H9 (cell line): ENCODE measurements around the gene FCHSD2. TPM values are rescaled to one million over a fixed set of nuclear protein-coding genes. Genes with fewer than 3 reads are reported as not detected.

Experiments used
- DNase-seq: peaks from one replicate; pipeline ENCODE4 v3.0.0-alpha.2; 2017
- H2AFZ ChIP-seq: one replicate; pipeline ENCODE4 v1.6.1; 2013; ENCODE audit warnings: mild to moderate bottlenecking, low read length, control low read depth, moderate library complexity
- H2AK5ac ChIP-seq: 2 replicates; pipeline ENCODE4 v1.6.1; 2013; ENCODE audit warnings: low read length, control low read depth, mixed read lengths; ENCODE audit not compliant: insufficient read length
- H2BK120ac ChIP-seq: one replicate; pipeline ENCODE4 v1.6.1; 2013; ENCODE audit warnings: low read depth, mild to moderate bottlenecking, low read length, control low read depth, inconsistent platforms; ENCODE audit not compliant: poor library complexity, severe bottlenecking
- H2BK12ac ChIP-seq: 2 replicates; pipeline ENCODE4 v1.6.1; 2013; ENCODE audit warnings: low read length, control low read depth, mixed read lengths, low read depth; ENCODE audit not compliant: insufficient read length
- H2BK15ac ChIP-seq: 2 replicates; pipeline ENCODE4 v1.6.1; 2013; ENCODE audit warnings: low read depth, low read length, control low read depth
- H2BK20ac ChIP-seq: one replicate; pipeline ENCODE4 v1.6.1; 2013; ENCODE audit warnings: low read depth, mild to moderate bottlenecking, low read length, control low read depth, inconsistent platforms; ENCODE audit not compliant: poor library complexity, severe bottlenecking
- H2BK5ac ChIP-seq: 2 replicates; pipeline ENCODE4 v1.6.1; 2013; ENCODE audit warnings: low read length, control low read depth, mixed read lengths; ENCODE audit not compliant: insufficient read length
- H3K14ac ChIP-seq: 2 replicates; pipeline ENCODE4 v1.6.1; 2013; ENCODE audit warnings: low read length, control low read depth; ENCODE audit not compliant: insufficient read depth
- H3K18ac ChIP-seq: 2 replicates; pipeline ENCODE4 v1.6.1; 2013; ENCODE audit warnings: low read depth, mild to moderate bottlenecking, mixed read lengths, low read length, control low read depth; ENCODE audit not compliant: insufficient read length
- H3K23ac ChIP-seq: 2 replicates; pipeline ENCODE4 v1.6.1; 2013; ENCODE audit warnings: low read length, control low read depth, mixed read lengths, low read depth; ENCODE audit not compliant: insufficient read length
- H3K23me2 ChIP-seq: 2 replicates; pipeline ENCODE4 v1.6.1; 2013; ENCODE audit warnings: low read depth, mild to moderate bottlenecking, mixed read lengths, low read length, control low read depth; ENCODE audit not compliant: insufficient read length, poor library complexity, severe bottlenecking
- H3K27ac ChIP-seq: 2 replicates; pipeline ENCODE4 v1.5.1; 2013; ENCODE audit warnings: low read length, control low read depth, mixed read lengths, low read depth; ENCODE audit not compliant: insufficient read length
- H3K27me3 ChIP-seq: 2 replicates; pipeline ENCODE4 v1.6.1; 2013; ENCODE audit warnings: low read length, control low read depth, inconsistent platforms; ENCODE audit not compliant: insufficient read depth
- H3K4ac ChIP-seq: 2 replicates; pipeline ENCODE4 v1.6.1; 2013; ENCODE audit warnings: low read depth, mild to moderate bottlenecking, control low read depth, inconsistent platforms, low read length, moderate library complexity
- H3K4me1 ChIP-seq: 2 replicates; pipeline ENCODE4 v1.6.1; 2013; ENCODE audit warnings: low read length, control low read depth, inconsistent platforms; ENCODE audit not compliant: insufficient read depth
- H3K4me2 ChIP-seq: 2 replicates; pipeline ENCODE4 v1.6.1; 2013; ENCODE audit warnings: low read length, control low read depth, mixed read lengths; ENCODE audit not compliant: insufficient read length, insufficient read depth
- H3K56ac ChIP-seq: 2 replicates; pipeline ENCODE4 v1.6.1; 2013; ENCODE audit warnings: low read depth, mild to moderate bottlenecking, mixed read lengths, low read length, control low read depth; ENCODE audit not compliant: insufficient read length
- H3K79me1 ChIP-seq: 2 replicates; pipeline ENCODE4 v1.6.1; 2013; ENCODE audit warnings: low read depth, mild to moderate bottlenecking, moderate library complexity, low read length, control low read depth, inconsistent platforms; ENCODE audit not compliant: insufficient read depth, poor library complexity, severe bottlenecking
- H3K79me2 ChIP-seq: 2 replicates; pipeline ENCODE4 v1.6.1; 2013; ENCODE audit warnings: low read length, control low read depth, inconsistent platforms; ENCODE audit not compliant: insufficient read depth
- H3K9ac ChIP-seq: 2 replicates; pipeline ENCODE4 v1.6.1; 2013; ENCODE audit warnings: low read length, control low read depth, mixed read lengths; ENCODE audit not compliant: insufficient read length; ENCODE audit errors: extremely low read depth
- H3K9me3 ChIP-seq: one replicate; pipeline ENCODE4 v1.6.1; 2013; ENCODE audit warnings: low read depth, low read length, inconsistent platforms; ENCODE audit not compliant: control insufficient read depth
- H3T11ph ChIP-seq: one replicate; pipeline ENCODE4 v1.6.1; 2013; ENCODE audit warnings: mild to moderate bottlenecking, low read length, control low read depth, inconsistent platforms
- H4K20me1 ChIP-seq: one replicate; pipeline ENCODE4 v1.6.1; 2013; ENCODE audit not compliant: control insufficient read depth, insufficient read length, insufficient read depth
- H4K5ac ChIP-seq: 2 replicates; pipeline ENCODE4 v1.6.1; 2013; ENCODE audit warnings: low read depth, mild to moderate bottlenecking, mixed read lengths, low read length, control low read depth; ENCODE audit not compliant: insufficient read length
- H4K8ac ChIP-seq: replicated peaks from 2 replicates; pipeline ENCODE4 v1.6.1; 2013; ENCODE audit warnings: low read length, control low read depth, mixed read lengths, low read depth; ENCODE audit not compliant: insufficient read length
- H4K91ac ChIP-seq: 2 replicates; pipeline ENCODE4 v1.6.1; 2013; ENCODE audit warnings: low read depth, mild to moderate bottlenecking, moderate library complexity, mixed read lengths, low read length, control low read depth; ENCODE audit not compliant: insufficient read length
- H3K27ac Mint-ChIP-seq, 3 experiments: 2 replicates in 2 of 3; 3 replicates in 1 of 3; pipeline ENCODE4 v1.8.0; 2020 to 2021; ENCODE audit warnings: mixed read lengths in 3 of 3, mild to moderate bottlenecking in 1 of 3, moderate library complexity in 1 of 3
- H3K27me3 Mint-ChIP-seq: 2 replicates; pipeline ENCODE4 v1.8.0; 2021; ENCODE audit warnings: low read depth, mild to moderate bottlenecking, moderate library complexity, mixed read lengths
- H3K36me3 Mint-ChIP-seq, 3 experiments: 2 replicates in 2 of 3; 3 replicates in 1 of 3; pipeline ENCODE4 v1.8.0; 2020 to 2021; ENCODE audit warnings: low read depth in 3 of 3, mixed read lengths in 3 of 3; ENCODE audit not compliant: insufficient read depth in 1 of 3
- H3K4me1 Mint-ChIP-seq, 2 experiments: 2 replicates each; pipeline ENCODE4 v1.8.0; 2020; ENCODE audit warnings: mixed read lengths in 2 of 2
- H3K4me3 Mint-ChIP-seq, 2 experiments: 2 replicates in 1 of 2; 3 replicates in 1 of 2; pipeline ENCODE4 v1.8.0; 2020 to 2021; ENCODE audit warnings: mild to moderate bottlenecking in 2 of 2, mixed read lengths in 2 of 2, moderate library complexity in 1 of 2
- H3K9me3 Mint-ChIP-seq, 2 experiments: 2 replicates in 1 of 2; 3 replicates in 1 of 2; pipeline ENCODE4 v1.8.0; 2020; ENCODE audit warnings: mild to moderate bottlenecking in 2 of 2, mixed read lengths in 2 of 2, moderate library complexity in 1 of 2
- WGBS: extraction: QIAGEN DNeasy Blood & Tissue Kit; methylation state at CpG from one replicate; pipeline ENCODE4 v1.1.7; 2013; ENCODE audit warnings: missing lambda C conversion rate, low lambda C conversion rate, mixed read lengths; ENCODE audit not compliant: insufficient read length; ENCODE audit errors: extremely low coverage; 5-methylcytosine and 5-hydroxymethylcytosine counted together
- total RNA-seq: library from RNA; stranded (reverse); gene quantifications from 2 replicates; pipeline ENCODE4 v1.2.1, GENCODE V29; 2021
- TF ChIP-seq, protein P1 (sequence below): fragments of 200-600 bp; sonication (generic); conservative IDR thresholded peaks from 3 replicates; pipeline ENCODE4 v1.8.0; 2021; ENCODE audit warnings: antibody characterized with exemption, mild to moderate bottlenecking

FCHSD2 gene
- total RNA-seq, 1 experiment from 2014 or later: 17.8 TPM

DNA sequence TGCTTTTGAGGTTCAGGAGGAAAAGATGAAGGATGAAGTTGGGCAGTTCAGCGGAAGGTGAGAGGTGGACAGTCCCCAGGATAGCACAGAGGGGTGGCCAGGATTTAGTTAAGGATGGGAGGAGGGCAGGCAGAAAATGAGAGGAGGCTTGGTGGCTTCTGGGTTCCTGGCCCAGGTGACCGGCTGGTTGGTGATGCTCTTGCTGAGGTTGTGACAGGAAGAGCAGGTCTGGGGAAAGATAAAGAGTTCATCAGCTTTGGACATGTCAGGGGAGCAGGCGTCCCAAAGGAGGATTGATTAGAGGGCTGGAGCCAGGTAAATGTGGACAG lies 48.4 kb upstream of the FCHSD2 start:
- H3K14ac ChIP-seq: no peak overlapping the region
- WGBS: no CpG with 5 or more reads among the region's 3 CpGs

More for the DNA sequence above, 48.4 kb upstream of the FCHSD2 start:
- Mint-ChIP-seq H3K27ac (no peak overlapping the region), H3K27me3 (peaks cover 1% of the 10 kb centered on the region), H3K9me3 (no peaks in the 10 kb centered on the region), H3K4me3 (no peak overlapping the region), H3K36me3 (no peaks in the 10 kb centered on the region), H3K4me1 (peaks cover 12 to 13% of the 10 kb centered on the region in 2 experiments)
- Histone ChIP-seq H3K9ac (no peak overlapping the region), H3K27ac (no peak overlapping the region), H3K18ac (no peak overlapping the region), H2BK12ac (no peak overlapping the region), H2BK15ac (no peak overlapping the region), H2BK120ac (no peak overlapping the region), H4K91ac (no peak overlapping the region), H2BK5ac (no peak overlapping the region), H4K20me1 (no peaks in the 10 kb centered on the region), H3K9me3 (no peaks in the 10 kb centered on the region), H3K79me1 (no peaks in the 10 kb centered on the region), H4K5ac (no peak overlapping the region), H3K79me2 (no peaks in the 10 kb centered on the region), H3K4me1 (no peaks in the 10 kb centered on the region), H3K27me3 (no peaks in the 10 kb centered on the region), H3K56ac (no peak overlapping the region), H2BK20ac (no peak overlapping the region), H3K4me2 (no peak overlapping the region), H3K4ac (no peak overlapping the region), H4K8ac (no peak overlapping the region), H3K23me2 (no peaks in the 10 kb centered on the region), H3K23ac (no peak overlapping the region), H2AFZ (no peak overlapping the region), H3T11ph (no peak overlapping the region), H2AK5ac (no peak overlapping the region)
- DNase-seq: no peak
- TF ChIP-seq, protein P1, sequence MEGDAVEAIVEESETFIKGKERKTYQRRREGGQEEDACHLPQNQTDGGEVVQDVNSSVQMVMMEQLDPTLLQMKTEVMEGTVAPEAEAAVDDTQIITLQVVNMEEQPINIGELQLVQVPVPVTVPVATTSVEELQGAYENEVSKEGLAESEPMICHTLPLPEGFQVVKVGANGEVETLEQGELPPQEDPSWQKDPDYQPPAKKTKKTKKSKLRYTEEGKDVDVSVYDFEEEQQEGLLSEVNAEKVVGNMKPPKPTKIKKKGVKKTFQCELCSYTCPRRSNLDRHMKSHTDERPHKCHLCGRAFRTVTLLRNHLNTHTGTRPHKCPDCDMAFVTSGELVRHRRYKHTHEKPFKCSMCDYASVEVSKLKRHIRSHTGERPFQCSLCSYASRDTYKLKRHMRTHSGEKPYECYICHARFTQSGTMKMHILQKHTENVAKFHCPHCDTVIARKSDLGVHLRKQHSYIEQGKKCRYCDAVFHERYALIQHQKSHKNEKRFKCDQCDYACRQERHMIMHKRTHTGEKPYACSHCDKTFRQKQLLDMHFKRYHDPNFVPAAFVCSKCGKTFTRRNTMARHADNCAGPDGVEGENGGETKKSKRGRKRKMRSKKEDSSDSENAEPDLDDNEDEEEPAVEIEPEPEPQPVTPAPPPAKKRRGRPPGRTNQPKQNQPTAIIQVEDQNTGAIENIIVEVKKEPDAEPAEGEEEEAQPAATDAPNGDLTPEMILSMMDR: no peak
